ENCODE results near the gene NR1H2. TPM values are rescaled to one million over a fixed set of nuclear protein-coding genes. Genes with fewer than 3 reads are reported as not detected.

Gene NR1H2
- polyA plus RNA-seq, 3 donors = 37.0 to 87.1 (median 79.2) TPM

GRCh38 chr19:50431343-50432220 lies 55.3 kb downstream of the NR1H2 start:
- no peak overlapping the region for H3K27ac ChIP-seq (ENCODE audit: low read depth, low read length)

GRCh38 chr19:50432221-50433028 lies 56.2 kb downstream of the NR1H2 start, which contains the start of gene MYBPC2:
TSS of gene MYBPC2 (plus strand) at chr19:50432892. CDS start at chr19:50432954, 62 bp downstream.
- no peak within 1 kb of the TSS for H3K27ac ChIP-seq (ENCODE audit: low read depth, low read length)
- WGBS, 3 donors = 3 to 4% (median 4%) methylated on average over 33 to 40 of the region's 40 CpGs

More at GRCh38 chr19:50431343-50432220, 55.3 kb downstream of the NR1H2 start:
- WGBS, 3 donors = 1 to 2% (median 1%) methylated on average over 46 to 54 of the region's 54 CpGs

Other genes starting within 250 kb of the NR1H2 start
- not detected for gene IZUMO2, start 213.2 kb upstream of the NR1H2 start, polyA plus RNA-seq
- 10 to 100 TPM; 20.6 to 42.6 (median 21.9) TPM for gene MYH14, start 172.8 kb upstream of the NR1H2 start, polyA plus RNA-seq
- 1 to 10 TPM in 1 of 3 donors, under 1 TPM in 2; 0.51 to 1.4 (median 0.67) TPM for gene KCNC3, start 47.1 kb upstream of the NR1H2 start, polyA plus RNA-seq
- 1 to 10 TPM in 2 of 3 donors, under 1 TPM in 1; 0.28 to 2.1 (median 1.4) TPM for gene NAPSA, start 10.8 kb upstream of the NR1H2 start, polyA plus RNA-seq
- gene POLD1, start 7.9 kb downstream of the NR1H2 start, polyA plus RNA-seq = 10 to 100 TPM; 12.1 to 23.8 (median 13.5) TPM
- 1 to 10 TPM in 1 of 3 donors, under 1 TPM in 2; 0.34 to 1.4 (median 0.46) TPM for gene SPIB, start 42.5 kb downstream of the NR1H2 start, polyA plus RNA-seq
- gene MYBPC2, start 56.4 kb downstream of the NR1H2 start, polyA plus RNA-seq = under 1 TPM; 0.06 to 0.34 (median 0.15) TPM
- gene EMC10, start 100.0 kb downstream of the NR1H2 start, polyA plus RNA-seq = 10 to 100 TPM; 42.4 to 75.0 (median 69.1) TPM
- gene GARIN5A, start 100.4 kb downstream of the NR1H2 start, polyA plus RNA-seq = 1 to 10 TPM in 2 of 3 donors, under 1 TPM in 1; 0.68 to 2.7 (median 1.8) TPM
- gene JOSD2, start 134.7 kb downstream of the NR1H2 start, polyA plus RNA-seq = 10 to 100 TPM; 34.9 to 61.6 (median 56.8) TPM
- under 1 TPM in 1 of 3 donors, not detected in 2; 0.36 TPM for gene ASPDH, start 137.5 kb downstream of the NR1H2 start, polyA plus RNA-seq
- gene LRRC4B, start 192.0 kb downstream of the NR1H2 start, polyA plus RNA-seq = 1 to 10 TPM in 2 of 3 donors, under 1 TPM in 1; 0.52 to 3.0 (median 1.6) TPM